ENCODE data around the gene FDX1. TPM values are rescaled to one million over a fixed set of nuclear protein-coding genes. Genes with fewer than 3 reads are reported as not detected.
A peak's percentile ranks its signal among the peaks of the same experiment; 100 is the strongest.

FDX1 gene
- total RNA-seq, 1 experiment from 2014 or later = 14.5 TPM

DNA sequence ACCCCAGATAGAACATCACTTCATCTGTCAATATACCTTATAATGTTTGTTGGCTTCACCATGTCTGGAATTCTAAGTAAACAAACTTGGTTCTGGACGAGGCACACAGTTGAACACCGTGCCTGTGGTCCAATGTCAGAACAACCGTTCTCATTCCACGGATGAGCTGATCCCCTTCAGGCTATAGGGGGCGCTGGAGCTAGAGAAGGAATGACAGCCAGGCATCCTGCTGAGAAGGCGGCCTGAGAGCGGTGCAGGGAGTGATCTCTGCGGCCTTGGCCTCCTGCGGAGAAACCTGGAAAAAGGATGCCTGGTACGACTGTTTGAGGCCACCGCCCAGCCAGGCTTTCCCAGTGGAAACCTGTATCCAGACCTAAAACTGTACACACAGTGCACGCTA, 48.7 kb downstream of the FDX1 start (continued):
- TF ChIP-seq RAD21 (IDR thresholded peaks at IDR 0.05; ENCODE audit: low read depth) (peak; percentile 47), SIN3A (IDR thresholded peaks at IDR 0.05; ENCODE audit: low read depth) (no peak), EGR1 (IDR thresholded peaks at IDR 0.05; ENCODE audit: low read depth) (no peak), ELF1 (IDR thresholded peaks at IDR 0.05; ENCODE audit: borderline replicate concordance, low read depth) (no peak), ZFX (IDR thresholded peaks at IDR 0.05) (no peak)

- Histone ChIP-seq H3K4me1 (ENCODE audit: control insufficient read depth in 1 of 2, insufficient read depth in 2 of 2, low read length in 2 of 2) (peaks cover 0 to 4% of the 10 kb centered on the region in 2 experiments; a peak in 1 of 4 replicates), H3K27me3 (ENCODE audit: insufficient read depth, low read length) (no peaks in the 10 kb centered on the region), H4K20me1 (ENCODE audit: insufficient read depth) (no peaks in the 10 kb centered on the region), H3K36me3 (ENCODE audit: control insufficient read depth in 1 of 2, insufficient read depth in 2 of 2, low read length in 2 of 2) (no peaks in the 10 kb centered on the region), H3K9ac (ENCODE audit: low read length) (no peak overlapping the region), H2AFZ (ENCODE audit: low read depth, low read length, poor library complexity, severe bottlenecking) (no peak overlapping the region), H3K9me2 (ENCODE audit: insufficient read depth) (peaks cover 4% of the 10 kb centered on the region; the same call in 1 of the 2 replicates), H3K27ac (ENCODE audit: low read depth, low read length) (no peak overlapping the region), H3K79me2 (ENCODE audit: insufficient read depth, low read length) (no peaks in the 10 kb centered on the region), H3K4me3 (replicated peaks in 1 of 2; ENCODE audit: low read depth in 1 of 2, low read length in 2 of 2) (no peak overlapping the region), H3K4me2 (ENCODE audit: low read length) (no peak overlapping the region), H3K9me3 (ENCODE audit: control insufficient read depth in 1 of 2, insufficient read depth in 1 of 2, low read depth in 1 of 2, low read length in 2 of 2) (no peaks in the 10 kb centered on the region)
- ChIA-PET RAD21 (ENCODE audit: low non-redundant PET in 1 of 2, low total read pairs in 2 of 2, uncharacterized antibody in 2 of 2, unreplicated experiment in 2 of 2) (no interaction called here), CTCF (interaction anchor here (0.7 to 1.6 kb wide), 7 partner anchors 11 to 949 kb away, joined by 3 to 9 read pairs (median 4); no protein-coding TSS in a partner anchor), POLR2A (no interaction called here)
- TF ChIP-seq POLR2A (IDR thresholded peaks at IDR 0.05; ENCODE audit: borderline replicate concordance, extremely low read depth, insufficient read depth, insufficient read length) (no peak), POLR2AphosphoS5 (IDR thresholded peaks at IDR 0.05; ENCODE audit: low read depth, low read length) (no peak)
- intact Hi-C loops (cut with micrococcal nuclease) = loop anchor here (10.0 kb wide), 1 partner anchor 945 kb away; no protein-coding TSS in a partner anchor
- DNase-seq (ENCODE audit: low read depth, low spot score) (no peak), ATAC-seq (no peak)
- no TSS peak for BruUV-seq (replicated peaks)
Observed at GRCh38 chr11:110479108-110480101, 49.7 kb downstream of the FDX1 start.

- BruUV-seq (replicated peaks) = no TSS peak
- no peaks in the 10 kb centered on the region for H3K27me3 ChIP-seq (ENCODE audit: insufficient read depth, low read length)
- DNase-seq (ENCODE audit: low read depth, low spot score) (no peak), ATAC-seq (no peak)
- H3K27ac ChIP-seq (ENCODE audit: low read depth, low read length) = no peak overlapping the region
- H3K9me2 ChIP-seq (ENCODE audit: insufficient read depth) = peaks cover 4% of the 10 kb centered on the region; the same call in 1 of the 2 replicates
- ChIA-PET RAD21 (ENCODE audit: low non-redundant PET in 1 of 2, low total read pairs in 2 of 2, uncharacterized antibody in 2 of 2, unreplicated experiment in 2 of 2) (no interaction called here), POLR2A (no interaction called here), CTCF (no interaction called here)
- intact Hi-C loops (cut with micrococcal nuclease) = no loop called here
- H4K20me1 ChIP-seq (ENCODE audit: insufficient read depth) = no peaks in the 10 kb centered on the region
- no peaks in the 10 kb centered on the region for H3K9me3 ChIP-seq (ENCODE audit: control insufficient read depth in 1 of 2, insufficient read depth in 1 of 2, low read depth in 1 of 2, low read length in 2 of 2)
- H3K36me3 ChIP-seq (ENCODE audit: control insufficient read depth in 1 of 2, insufficient read depth in 2 of 2, low read length in 2 of 2) = no peaks in the 10 kb centered on the region
- H3K4me1 ChIP-seq (ENCODE audit: control insufficient read depth in 1 of 2, insufficient read depth in 2 of 2, low read length in 2 of 2) = peaks cover 0 to 4% of the 10 kb centered on the region in 2 experiments; a peak in 1 of 4 replicates
- no peak overlapping the region for H3K9ac ChIP-seq (ENCODE audit: low read length)
- H3K79me2 ChIP-seq (ENCODE audit: insufficient read depth, low read length) = no peaks in the 10 kb centered on the region
- no peak overlapping the region for H3K4me2 ChIP-seq (ENCODE audit: low read length)
- H2AFZ ChIP-seq (ENCODE audit: low read depth, low read length, poor library complexity, severe bottlenecking) = no peak overlapping the region
- no peak overlapping the region for H3K4me3 ChIP-seq (replicated peaks in 1 of 2; ENCODE audit: low read depth in 1 of 2, low read length in 2 of 2)
- TF ChIP-seq SIN3A (IDR thresholded peaks at IDR 0.05; ENCODE audit: low read depth) (no peak), EZH2phosphoT487 (IDR thresholded peaks at IDR 0.05; ENCODE audit: borderline replicate concordance) (no peak), SP1 (IDR thresholded peaks at IDR 0.05; ENCODE audit: low read depth) (no peak), REST (IDR thresholded peaks at IDR 0.05; ENCODE audit: low read depth) (no peak), CEBPB (IDR thresholded peaks at IDR 0.05; ENCODE audit: low read depth) (no peak), FOSL1 (IDR thresholded peaks at IDR 0.05; ENCODE audit: low read depth) (no peak)
- TF ChIP-seq, protein P1, sequence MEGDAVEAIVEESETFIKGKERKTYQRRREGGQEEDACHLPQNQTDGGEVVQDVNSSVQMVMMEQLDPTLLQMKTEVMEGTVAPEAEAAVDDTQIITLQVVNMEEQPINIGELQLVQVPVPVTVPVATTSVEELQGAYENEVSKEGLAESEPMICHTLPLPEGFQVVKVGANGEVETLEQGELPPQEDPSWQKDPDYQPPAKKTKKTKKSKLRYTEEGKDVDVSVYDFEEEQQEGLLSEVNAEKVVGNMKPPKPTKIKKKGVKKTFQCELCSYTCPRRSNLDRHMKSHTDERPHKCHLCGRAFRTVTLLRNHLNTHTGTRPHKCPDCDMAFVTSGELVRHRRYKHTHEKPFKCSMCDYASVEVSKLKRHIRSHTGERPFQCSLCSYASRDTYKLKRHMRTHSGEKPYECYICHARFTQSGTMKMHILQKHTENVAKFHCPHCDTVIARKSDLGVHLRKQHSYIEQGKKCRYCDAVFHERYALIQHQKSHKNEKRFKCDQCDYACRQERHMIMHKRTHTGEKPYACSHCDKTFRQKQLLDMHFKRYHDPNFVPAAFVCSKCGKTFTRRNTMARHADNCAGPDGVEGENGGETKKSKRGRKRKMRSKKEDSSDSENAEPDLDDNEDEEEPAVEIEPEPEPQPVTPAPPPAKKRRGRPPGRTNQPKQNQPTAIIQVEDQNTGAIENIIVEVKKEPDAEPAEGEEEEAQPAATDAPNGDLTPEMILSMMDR (IDR thresholded peaks at IDR 0.05 in 2 of 3, conservative IDR thresholded peaks at IDR 0.05 in 1 of 3; ENCODE audit: borderline replicate concordance in 1 of 3, insufficient read depth in 1 of 3, low read depth in 2 of 3, low read length in 2 of 3) = no peak
Observed at GRCh38 chr11:110481523-110481922, 51.8 kb downstream of the FDX1 start.

All from HCT116 (cell line).